GM18511 (cell line): ENCODE data around the gene RNF213.
"Not testable (repeated sequence)": the region's sequence is repeated elsewhere in the genome, so short reads cannot be mapped to it uniquely, and the experiment has no call there.

Experiments
- ATAC-seq: cut with Tn5 transposase; IDR thresholded peaks from one replicate; pipeline ENCODE4 v1.9.1; 2021; ENCODE audit warnings: mild to moderate bottlenecking, moderate library complexity; ENCODE audit not compliant: unreplicated experiment

The RNF213 gene

DNA sequence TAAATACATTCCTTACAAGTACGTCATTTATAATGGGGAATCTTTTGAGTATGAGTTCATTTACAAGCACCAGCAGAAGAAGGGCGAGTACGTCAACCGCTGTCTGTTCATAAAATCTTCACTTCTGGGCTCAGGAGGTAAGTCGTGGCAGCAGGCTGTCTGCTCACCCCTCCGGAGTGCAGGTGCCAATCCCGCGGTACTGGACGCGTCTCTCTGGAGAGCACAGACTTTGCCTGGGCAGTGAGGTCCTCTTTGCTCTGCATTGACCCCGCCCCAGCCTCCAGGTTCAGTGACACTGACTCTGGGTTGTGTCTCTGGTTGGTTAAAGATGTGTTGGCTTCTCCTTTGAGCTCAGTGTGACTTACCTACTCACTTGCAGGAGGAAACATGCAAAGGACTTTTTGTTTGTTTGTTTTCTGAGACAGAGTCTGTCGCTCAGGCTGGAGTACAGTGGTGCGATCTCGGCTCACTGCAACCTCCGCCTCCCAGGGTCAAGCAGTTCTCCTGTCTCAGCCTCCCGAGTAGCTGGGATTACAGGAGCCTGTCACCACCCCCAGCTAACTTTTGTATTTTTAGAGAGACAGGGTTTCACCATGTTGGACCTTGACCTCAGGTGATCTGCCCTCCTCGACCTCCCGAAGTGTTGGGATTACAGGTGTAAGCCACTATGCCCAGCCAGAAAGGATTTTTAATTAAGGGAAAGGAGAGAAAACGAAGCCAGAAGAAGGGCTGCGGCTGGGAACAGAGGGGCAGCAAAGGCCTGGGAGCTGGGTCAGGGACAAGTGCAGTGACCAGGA, 31.2 kb downstream of the RNF213 start:
- ATAC-seq: no peak

DNA sequence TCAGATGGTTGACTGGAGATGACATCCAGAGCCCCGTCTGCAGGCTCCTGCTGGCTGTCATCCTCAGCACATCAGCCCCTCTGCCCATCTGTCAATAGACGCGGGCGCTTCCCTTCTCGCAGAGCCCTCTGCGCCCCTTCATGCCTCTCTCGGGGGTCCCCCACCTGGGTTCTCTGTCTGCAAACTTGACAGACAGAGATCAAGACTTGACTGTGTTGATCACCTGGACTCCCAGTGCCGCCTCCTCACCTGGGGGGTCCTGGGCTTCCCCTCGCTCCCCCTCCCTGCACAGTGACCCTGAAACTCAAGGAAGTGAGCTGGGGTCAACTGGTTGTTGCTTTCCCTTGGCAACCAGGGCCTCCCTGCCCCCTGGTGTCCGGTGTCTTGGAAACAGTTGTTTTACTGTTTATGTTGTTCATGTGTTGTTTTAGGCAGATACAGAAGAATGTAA, 31.9 kb downstream of the RNF213 start:
- ATAC-seq: no peak

DNA sequence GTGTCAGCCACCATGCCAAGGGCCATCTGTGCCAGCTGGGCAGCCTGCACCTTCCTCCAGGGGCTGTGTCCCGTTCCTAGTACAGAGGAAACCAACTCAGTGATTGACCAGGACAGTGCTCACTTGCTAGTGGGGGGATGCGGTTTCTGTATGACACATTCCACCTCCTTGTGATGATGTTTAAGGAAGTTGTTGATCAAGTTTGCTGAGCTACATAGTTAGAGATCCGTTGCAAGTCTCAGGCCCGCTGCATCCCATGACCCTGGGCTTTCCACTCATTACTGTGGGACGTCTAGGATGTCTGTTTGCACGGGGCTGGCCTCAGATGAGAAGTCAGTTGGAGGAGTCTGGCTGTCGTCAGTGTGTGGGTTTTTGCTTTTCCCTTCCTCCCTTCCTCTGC, 33.6 kb downstream of the RNF213 start:
- ATAC-seq: no peak

DNA sequence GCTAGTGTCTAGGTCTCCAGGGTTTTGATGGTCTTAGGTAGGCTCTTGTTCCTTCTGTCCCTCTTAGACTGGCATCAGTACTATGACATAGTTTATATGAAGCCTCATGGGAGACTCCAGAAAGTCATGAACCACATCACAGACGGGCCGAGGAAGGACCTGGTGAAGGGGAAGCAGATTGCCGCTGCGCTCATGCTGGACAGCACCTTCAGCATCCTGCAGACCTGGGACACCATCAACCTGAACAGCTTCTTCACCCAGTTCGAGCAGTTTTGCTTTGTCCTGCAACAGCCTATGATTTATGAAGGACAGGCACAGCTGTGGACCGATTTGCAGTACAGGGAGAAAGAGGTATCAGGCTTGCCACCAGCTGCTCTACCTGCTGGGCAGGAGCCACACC, 34.0 kb downstream of the RNF213 start:
- ATAC-seq: no peak

DNA sequence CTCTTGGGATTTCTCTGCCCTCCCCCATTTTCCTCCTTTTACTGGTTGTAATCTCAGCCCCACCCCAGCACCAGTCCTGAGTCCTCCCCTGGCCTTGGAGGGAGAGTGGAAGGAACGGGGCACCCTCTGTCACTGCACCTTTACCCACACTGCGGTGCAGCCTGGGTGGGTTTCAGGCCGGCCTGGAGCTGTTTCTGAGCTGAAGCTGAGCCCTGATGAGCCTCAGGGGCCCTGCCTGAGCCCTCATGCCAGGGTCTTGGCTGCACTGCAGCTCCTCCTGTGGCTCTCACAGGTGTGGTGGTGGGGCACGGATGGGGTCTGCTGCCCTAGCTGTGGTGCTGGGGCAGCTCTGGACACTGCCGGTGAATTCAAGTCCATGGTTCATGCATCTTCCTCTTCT, 34.5 kb downstream of the RNF213 start:
- no peak for ATAC-seq

DNA sequence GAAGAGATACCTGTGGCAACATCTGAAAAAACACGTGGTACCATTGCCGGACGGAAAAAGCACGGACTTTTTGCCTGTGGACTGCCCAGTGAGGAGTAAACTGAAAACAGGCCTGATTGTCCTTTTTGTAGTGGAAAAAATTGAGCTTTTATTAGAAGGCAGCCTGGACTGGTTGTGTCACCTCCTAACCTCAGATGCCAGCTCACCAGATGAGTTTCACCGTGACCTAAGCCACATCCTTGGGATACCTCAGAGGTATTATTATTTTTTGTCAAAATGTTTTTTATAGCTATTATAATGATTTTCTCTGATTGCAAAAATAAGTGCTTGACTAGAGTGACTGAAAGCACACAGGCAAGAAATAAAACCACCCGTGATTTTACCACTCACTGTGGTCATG, 34.9 kb downstream of the RNF213 start:
- ATAC-seq: no peak

DNA sequence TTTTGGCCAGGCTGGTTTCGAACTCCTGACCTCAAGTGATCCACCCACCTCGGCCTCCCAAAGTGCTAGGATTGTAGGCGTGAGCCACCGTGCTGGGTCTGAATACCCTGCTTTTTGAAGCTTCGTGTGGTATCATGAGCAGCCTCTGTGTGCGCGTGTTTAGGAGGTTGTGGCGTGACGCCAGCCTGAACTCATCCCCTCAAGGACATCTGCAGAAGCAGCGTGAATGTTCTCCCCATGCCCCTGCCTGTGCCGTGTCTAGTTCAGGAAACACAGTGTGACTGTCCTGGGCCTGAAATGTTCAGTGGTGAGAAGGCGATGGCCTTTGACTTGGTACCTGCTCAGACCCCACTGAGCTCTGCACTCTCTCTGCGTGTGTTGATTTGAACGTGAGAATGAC, 35.6 kb downstream of the RNF213 start:
- ATAC-seq: no peak

DNA sequence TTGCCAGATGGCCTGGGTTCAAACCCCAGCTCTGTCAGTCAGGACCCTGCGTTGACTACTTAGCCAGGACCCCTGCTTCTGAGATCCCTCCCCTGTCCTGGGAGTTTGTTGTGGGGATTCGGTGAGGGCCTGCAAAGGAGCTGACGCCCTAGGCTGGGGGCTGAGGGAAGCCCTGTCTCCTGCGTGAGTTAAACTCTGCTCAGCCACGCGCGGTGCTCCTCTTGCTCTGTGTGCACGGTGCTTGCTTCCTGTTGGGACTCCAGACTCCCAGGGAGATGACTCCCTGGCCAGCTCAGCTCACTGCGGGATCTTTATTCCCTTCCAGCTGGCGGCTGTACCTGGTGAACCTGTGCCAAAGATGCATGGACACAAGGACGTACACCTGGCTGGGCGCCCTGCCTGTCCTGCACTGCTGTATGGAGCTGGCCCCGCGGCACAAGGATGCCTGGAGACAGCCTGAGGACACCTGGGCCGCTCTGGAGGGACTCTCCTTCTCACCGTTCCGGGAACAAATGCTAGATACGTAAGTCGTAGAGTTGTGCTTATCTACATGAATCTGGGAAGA, 37.4 kb downstream of the RNF213 start:
- ATAC-seq: no peak

DNA sequence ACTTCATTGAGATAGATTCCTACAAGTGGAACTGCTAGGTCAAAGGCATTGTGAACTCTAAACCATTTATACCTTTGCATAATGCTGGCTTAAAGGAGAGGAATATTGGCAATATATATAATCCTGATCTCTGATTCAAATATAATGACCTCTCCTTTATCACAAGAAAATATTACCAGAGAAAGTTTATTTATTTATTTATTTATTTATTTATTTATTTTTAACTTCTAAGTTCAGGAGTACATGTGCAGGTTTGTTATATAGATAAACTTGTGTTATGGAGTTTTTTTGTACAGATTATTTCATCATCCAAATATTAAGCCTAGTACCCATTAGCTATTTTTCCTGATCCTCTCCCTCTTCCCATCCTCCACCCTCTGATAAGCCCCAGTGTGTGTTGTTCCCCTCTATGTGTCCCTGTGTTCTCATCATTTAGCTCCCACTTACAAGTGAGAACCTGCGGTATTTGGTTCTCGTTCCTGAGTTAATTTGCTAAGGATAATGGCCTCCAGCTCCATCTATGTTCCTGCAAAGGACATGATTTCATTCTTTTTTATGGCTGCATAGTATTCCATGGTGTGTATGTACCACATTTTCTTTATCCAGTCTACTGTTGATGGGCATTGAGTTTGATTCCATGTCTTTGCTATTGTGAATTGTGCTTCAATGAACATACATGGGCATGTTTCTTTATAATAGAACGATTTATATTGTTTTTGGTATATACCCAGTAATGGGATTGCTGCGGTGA, 38.9 kb downstream of the RNF213 start:
- ATAC-seq: not testable (repeated sequence)

DNA sequence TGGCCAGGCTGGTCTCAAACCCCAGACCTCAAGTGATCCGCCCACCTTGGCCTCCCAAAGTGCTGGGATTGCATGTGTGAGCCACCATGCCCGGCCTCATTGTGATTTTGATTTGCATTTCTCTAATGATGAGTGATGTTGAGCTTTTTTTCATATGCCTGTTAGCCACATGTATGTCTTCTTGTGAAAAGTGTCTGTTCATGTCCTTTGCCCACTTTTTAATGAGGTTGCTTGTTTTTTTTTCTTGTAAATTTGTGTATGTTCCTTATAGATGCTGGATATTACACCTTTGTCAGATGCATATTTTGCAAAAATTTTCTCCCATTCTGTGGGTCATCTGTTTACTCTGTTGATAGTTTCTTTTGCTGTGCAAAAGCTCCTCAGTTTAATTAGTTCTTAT, 40.1 kb downstream of the RNF213 start:
- not testable (repeated sequence) for ATAC-seq

DNA sequence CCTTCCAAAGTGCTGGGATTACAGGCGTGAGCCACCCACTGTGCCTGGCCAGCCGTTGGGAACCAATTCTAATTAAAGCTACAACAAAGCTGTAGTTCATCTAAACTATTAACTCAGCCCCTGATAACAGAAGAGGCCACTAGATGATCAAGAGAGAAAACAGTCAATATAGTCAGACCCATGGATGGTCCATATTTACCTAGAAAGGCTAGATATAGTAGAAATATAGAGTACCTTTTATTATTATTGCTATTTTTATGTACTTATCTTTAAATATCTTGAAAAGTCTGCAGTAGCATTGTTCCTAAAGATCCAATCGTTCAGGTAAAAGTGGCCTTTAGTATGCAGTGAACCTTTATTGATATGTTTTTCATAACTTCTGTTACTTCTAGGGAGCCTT, 43.2 kb downstream of the RNF213 start:
- no peak for ATAC-seq

DNA sequence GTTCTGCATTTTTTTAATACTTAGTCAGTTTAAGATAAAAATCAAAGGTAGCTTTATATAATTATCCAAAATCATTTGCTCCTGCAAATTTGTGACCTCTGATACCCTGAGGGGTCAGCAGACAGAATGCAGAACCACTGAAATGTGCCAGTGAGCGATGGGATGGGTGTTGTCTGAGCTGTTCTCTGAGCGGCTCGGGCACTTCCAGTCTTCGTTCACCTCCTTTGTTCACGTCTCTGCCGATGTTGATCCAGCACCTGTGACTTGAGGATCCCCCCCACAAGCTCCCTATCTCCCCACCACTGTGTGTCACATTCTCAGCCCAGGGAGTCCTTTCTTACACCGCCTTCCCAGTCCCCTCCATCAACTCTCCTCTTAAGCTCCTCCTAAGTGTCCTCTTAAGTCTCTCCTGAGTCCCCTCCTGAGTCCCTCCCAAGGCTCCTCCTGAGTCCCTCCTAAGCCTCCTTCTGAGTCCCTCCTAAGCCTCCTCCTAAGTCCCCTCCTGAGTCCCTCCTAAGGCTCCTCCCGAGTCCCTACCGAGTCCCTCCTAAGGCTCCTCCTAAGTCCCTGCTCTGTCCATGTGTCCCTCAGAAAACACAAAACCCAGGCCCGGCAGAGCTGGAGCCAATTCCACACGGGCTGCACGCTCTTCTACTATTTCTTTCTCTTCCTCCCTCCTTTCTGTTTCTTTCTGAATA, 47.5 kb downstream of the RNF213 start:
- no peak for ATAC-seq

DNA sequence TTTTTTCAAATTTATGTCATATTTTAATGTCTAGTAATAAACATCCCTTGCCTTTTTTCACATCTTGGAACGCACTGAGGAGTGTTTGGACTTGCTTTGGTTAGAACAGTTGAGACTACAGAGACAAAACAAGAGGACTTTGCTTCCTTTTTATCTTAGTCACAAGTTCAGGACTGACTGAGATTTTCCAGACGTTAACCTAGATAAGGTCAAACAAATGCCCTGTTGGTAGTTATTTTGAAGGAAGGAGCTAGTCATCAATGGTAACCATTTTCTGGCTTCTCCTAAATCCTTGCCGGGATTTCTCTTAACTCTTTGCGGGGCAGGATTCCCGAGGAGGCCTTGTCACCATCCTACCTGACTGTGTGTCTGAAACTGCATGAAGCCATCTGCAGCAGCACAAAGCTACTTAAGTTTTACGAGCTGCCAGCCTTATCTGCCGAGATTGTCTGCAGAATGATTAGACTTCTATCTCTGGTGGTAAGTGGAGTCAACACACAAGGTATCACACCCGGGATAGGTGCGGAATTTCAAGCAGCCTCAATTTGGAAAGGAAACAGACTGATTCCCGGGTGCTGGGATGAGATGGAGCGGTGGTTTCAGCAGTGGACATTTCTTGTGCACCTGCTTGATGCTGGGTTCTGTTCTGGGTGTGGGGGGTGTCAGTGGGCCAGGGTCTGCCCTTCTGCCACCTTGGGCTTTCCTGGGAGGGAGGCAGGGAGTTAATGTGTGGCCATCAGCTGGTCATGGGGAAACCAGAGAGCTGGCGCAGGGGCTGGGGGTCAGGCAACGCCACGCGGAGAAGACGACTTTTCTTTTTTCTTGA, 48.3 kb downstream of the RNF213 start:
- ATAC-seq: no peak

DNA sequence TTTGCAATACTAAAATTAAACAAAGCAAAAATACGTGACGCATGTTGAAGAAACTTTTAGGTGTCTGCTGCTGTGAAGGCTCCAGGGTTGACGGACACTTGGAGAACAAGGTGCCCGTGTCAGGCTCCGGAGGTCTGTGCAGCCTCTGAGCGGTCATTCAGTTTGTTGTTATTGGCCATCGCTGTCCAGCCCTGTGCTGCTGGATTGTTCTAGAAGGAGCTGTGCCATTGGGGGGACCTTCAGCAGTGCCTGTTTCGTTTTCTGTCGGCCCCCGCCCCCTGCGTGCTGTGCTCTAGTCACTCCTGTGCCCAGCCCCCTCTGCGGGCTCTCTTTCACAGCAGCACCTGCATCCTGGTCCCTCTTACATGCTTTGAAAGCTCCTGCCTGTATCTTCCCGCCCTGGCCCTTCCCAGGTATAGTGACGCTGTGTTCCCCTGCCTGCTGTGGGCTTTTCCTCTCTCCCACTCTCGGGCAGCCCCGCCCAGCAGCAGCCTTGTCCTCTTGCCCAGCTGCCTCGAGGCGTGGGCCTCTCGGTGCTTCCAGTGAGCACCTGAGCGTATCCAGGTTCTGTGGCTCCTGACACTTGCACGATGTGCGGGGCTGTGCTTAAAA, 50.7 kb downstream of the RNF213 start:
- ATAC-seq: no peak

DNA sequence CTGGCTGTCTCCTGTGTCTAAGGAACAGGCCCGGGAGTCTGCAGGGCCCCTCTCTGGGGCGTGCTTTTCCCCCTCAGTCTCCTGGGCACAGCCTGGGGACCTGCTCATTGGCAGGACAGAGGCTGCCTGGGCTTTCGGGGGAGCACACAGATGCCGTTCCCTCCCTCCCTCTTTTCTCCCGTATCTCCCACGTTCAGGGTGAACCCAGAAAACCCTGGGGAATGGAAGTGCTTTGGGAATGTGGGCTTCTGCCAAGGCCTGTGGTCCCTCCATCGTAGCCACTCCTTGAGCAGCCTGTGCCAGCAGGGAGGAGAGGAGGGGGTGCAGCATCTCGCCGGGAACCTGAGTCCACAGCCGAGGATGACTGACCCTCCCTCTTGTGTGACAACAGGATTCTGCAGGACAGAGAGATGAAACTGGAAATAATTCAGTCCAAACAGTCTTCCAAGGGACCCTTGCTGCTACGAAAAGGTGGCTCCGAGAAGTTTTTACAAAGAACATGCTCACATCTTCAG, 52.0 kb downstream of the RNF213 start:
- no peak for ATAC-seq

DNA sequence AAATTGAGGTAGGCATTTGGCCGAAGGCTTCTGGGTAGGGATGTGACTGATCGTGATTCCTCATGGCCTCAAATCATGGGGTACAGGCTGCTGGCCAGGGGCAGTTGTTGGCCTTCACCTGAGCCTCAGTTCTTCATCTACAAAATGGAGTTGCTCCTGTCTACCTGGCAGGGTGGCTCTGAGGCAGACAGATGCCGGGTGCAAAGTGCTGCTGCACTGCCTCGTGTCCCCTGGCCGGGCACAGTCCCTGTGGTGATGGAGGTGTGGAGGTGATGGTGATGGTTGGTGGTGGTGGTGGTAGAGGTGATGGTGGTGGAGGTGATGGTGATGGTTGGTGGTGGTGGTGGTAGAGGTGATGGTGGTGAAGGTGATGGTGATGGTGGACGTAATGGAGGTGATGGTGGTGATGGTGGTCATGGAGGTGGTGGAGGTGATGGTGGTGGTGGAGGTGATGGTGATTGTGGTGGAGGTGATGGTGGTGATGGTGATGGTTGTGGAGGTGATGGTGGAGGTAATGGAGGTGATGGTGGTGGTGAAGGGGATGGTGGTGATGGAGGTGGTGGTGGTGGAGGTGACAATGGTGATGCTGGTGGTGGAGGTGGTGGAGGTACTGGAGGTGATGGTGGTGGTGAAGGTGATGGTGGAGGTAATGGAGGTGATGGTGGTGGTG, 52.6 kb downstream of the RNF213 start:
- ATAC-seq: no peak

DNA sequence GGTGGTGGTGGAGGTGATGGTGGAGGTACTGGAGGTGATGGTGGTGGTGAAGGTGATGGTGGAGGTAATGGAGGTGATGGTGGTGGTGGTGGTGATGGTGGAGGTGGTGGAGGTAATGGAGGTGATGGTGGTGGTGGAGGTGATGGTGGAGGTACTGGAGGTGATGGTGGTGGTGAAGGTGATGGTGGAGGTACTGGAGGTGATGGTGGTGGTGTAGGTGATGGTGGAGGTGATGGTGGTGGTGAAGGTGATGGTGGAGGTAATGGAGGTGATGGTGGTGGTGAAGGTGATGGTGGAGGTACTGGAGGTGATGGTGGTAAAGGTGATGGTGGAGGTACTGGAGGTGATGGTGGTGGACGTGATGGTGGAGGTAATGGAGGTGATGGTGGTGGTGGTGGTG, 53.3 kb downstream of the RNF213 start:
- ATAC-seq: not testable (repeated sequence)

DNA sequence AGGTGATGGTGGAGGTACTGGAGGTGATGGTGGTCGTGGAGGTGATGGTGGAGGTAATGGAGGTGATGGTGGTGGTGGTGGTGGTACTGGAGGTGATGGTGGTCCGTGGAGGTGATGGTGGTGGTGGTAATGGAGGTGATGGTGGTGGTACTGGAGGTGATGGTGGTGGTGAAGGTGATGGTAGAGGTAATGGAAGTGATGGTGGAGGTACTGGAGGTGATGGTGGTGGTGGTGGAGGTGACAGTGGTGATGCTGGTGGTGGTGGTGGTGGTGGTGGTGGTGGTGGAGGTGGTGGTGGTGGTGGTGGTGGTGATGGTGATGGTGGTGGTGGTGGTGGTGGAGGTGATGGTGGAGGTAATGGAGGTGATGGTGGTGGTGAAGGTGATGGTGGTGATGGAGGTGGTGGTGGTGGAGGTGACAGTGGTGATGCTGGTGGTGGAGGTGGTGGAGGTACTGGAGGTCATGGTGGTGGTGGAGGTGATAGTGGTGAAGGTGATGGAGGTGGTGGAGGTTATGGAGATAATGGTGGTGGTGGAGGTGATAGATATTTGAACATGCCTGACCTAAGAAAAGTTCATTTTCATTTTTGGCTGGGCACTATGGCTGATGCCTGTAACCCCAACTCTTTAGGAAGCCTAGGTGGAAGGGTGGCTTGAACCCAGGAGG, 55.0 kb downstream of the RNF213 start:
- no peak for ATAC-seq

DNA sequence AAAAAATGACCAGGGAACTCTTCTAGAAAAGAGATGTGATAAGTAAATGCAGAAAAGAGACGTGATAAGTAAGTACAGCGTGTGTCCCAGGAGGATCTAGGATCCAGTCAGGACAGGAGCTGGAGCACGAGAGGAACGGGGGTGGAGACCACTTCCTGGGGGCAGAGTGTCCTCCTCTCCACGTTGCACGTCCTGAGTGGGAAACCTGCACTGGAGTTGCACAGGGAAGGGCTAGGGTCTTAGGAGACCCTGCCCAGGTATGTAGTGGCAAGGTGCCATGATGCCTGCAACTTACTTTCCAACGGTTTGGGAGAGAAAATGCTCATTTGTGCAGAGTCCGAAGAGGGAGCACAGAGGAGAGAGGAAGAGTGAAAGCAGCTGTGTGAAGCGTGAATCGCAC, 55.8 kb downstream of the RNF213 start:
- no peak for ATAC-seq
